ENCODE results near the gene ZNF611. TPM values are rescaled to one million over a fixed set of nuclear protein-coding genes. Genes with fewer than 3 reads are reported as not detected.

Gene ZNF611
- total RNA-seq, 2 experiments from 2014 or later, result 14.6 to 15.5 TPM

DNA sequence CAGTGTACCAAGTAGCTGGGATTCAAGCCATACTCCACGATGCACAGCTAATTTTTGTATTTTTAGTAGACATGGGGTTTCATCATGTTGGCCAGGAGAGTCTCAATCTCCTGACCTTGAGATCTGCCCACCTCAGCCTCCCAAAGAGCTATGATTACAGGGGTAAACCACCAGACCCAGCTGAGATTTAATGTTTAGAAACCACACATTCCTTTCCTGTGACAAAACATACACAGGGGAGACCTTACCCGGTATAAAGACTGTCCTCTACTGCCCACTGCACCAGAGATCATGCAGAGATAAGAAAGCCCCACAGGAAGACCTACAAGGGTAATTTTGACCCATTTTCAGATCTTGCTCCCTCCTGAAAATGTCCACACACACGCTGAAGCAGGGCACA is 73.9 kb downstream of the ZNF611 start:
- Mint-ChIP-seq H3K27me3 (no peaks in the 10 kb centered on the region), H3K36me3 (ENCODE audit: low read depth) (peaks cover 80% of the 10 kb centered on the region), H3K4me1 (ENCODE audit: low read depth) (no peaks in the 10 kb centered on the region), H3K27ac (no peak overlapping the region), H3K4me3 (no peak overlapping the region), H3K9me3 (no peaks in the 10 kb centered on the region)
- Histone ChIP-seq H3K36me3 (ENCODE audit: insufficient read depth, low read length) (peaks cover 34% of the 10 kb centered on the region), H3K4me1 (ENCODE audit: insufficient read depth, low read length) (no peaks in the 10 kb centered on the region), H3K9me3 (ENCODE audit: control insufficient read depth in 1 of 2, insufficient read depth in 1 of 2, low read length in 2 of 2) (peaks cover 0 to 4% of the 10 kb centered on the region in 2 experiments), H3K27me3 (ENCODE audit: control insufficient read depth in 1 of 2, insufficient read depth in 2 of 2, low read length in 2 of 2) (no peaks in the 10 kb centered on the region), H3K4me3 (ENCODE audit: low read length) (no peak overlapping the region), H3K27ac (ENCODE audit: low read depth in 1 of 2, low read length in 2 of 2) (no peak overlapping the region)
- POLR2A ChIA-PET, result no interaction called here
- CTCF ChIA-PET, result no interaction called here
- ATAC-seq (ENCODE audit: poor library complexity), result no peak
- DNase-seq, result no peak
- intact Hi-C loops (cut with DNase I, micrococcal nuclease), result no loop called here
- TF ChIP-seq, protein P1, sequence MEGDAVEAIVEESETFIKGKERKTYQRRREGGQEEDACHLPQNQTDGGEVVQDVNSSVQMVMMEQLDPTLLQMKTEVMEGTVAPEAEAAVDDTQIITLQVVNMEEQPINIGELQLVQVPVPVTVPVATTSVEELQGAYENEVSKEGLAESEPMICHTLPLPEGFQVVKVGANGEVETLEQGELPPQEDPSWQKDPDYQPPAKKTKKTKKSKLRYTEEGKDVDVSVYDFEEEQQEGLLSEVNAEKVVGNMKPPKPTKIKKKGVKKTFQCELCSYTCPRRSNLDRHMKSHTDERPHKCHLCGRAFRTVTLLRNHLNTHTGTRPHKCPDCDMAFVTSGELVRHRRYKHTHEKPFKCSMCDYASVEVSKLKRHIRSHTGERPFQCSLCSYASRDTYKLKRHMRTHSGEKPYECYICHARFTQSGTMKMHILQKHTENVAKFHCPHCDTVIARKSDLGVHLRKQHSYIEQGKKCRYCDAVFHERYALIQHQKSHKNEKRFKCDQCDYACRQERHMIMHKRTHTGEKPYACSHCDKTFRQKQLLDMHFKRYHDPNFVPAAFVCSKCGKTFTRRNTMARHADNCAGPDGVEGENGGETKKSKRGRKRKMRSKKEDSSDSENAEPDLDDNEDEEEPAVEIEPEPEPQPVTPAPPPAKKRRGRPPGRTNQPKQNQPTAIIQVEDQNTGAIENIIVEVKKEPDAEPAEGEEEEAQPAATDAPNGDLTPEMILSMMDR (IDR thresholded peaks at IDR 0.05), result no peak

DNA sequence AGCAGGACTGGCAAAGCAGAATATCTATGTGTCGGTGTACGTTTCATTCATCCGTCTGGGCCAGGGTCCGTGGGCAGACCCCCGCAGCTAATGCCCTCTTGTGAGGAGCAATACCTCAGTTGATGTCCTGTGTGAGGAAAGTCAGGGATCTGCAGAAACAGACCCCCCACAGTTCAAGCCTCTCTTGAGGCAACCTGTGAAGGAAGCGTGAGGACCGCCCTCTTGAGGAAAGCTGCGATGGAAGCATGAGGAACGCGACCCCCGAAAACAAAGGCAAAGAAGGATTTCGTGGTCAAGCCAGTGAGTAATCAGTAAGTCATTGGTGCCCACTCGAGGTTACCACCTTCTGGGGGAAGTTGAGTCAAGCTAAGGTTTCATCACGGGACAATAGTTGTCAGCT is 75.8 kb downstream of the ZNF611 start:
- ChIA-PET POLR2A (no interaction called here), CTCF (interaction anchor here (0.6 kb wide), 1 partner anchor 64 kb away, joined by 3 read pairs; no protein-coding TSS in a partner anchor)
- ATAC-seq (ENCODE audit: poor library complexity), result no peak

DNA sequence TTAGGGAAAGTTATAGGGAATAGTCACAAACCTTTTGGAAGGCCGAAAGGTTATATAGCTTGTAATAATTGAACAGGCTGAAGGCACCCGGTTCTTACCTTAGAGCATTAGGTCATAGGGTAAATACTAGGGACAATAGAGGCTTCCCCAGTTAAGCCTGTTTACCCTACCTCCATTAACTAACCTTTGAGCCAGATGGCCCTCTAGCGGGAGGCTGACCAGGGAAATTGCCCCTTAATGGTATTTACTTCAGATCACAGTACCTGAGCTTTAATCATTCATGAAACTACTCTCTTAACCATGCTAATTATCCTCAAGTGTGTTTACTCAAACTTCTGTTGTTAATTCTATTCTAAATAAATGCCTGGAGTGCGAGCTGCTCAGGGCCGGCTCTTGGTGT is 76.2 kb downstream of the ZNF611 start:
- Mint-ChIP-seq H3K4me3 (no peak overlapping the region), H3K4me1 (ENCODE audit: low read depth) (no peaks in the 10 kb centered on the region), H3K36me3 (ENCODE audit: low read depth) (peaks cover 97% of the 10 kb centered on the region), H3K27me3 (no peaks in the 10 kb centered on the region), H3K27ac (no peak overlapping the region), H3K9me3 (peaks cover 2% of the 10 kb centered on the region)
- Histone ChIP-seq H3K27ac (ENCODE audit: low read depth in 1 of 2, low read length in 2 of 2) (no peak overlapping the region), H3K4me1 (ENCODE audit: insufficient read depth, low read length) (no peaks in the 10 kb centered on the region), H3K4me3 (ENCODE audit: low read length) (no peak overlapping the region), H3K27me3 (ENCODE audit: control insufficient read depth in 1 of 2, insufficient read depth in 2 of 2, low read length in 2 of 2) (no peaks in the 10 kb centered on the region), H3K9me3 (ENCODE audit: control insufficient read depth in 1 of 2, insufficient read depth in 1 of 2, low read length in 2 of 2) (peaks cover 0 to 4% of the 10 kb centered on the region in 2 experiments), H3K36me3 (ENCODE audit: insufficient read depth, low read length) (peaks cover 57% of the 10 kb centered on the region)
- intact Hi-C loops (cut with DNase I, micrococcal nuclease), result no loop called here
- DNase-seq (no peak), ATAC-seq (ENCODE audit: poor library complexity) (no peak)
- TF ChIP-seq, protein P1 (IDR thresholded peaks at IDR 0.05), result no peak
- ChIA-PET POLR2A (no interaction called here), CTCF (interaction anchor here (0.6 kb wide), 1 partner anchor 64 kb away, joined by 3 read pairs; no protein-coding TSS in a partner anchor)

More for the DNA sequence above, 75.8 kb downstream of the ZNF611 start:
- H3K36me3 ChIP-seq (ENCODE audit: insufficient read depth, low read length), result peaks cover 53% of the 10 kb centered on the region
- intact Hi-C loops (cut with DNase I, micrococcal nuclease), result no loop called here
- Mint-ChIP-seq H3K4me1 (ENCODE audit: low read depth) (no peaks in the 10 kb centered on the region), H3K27me3 (no peaks in the 10 kb centered on the region), H3K4me3 (no peak overlapping the region), H3K36me3 (ENCODE audit: low read depth) (peaks cover 93% of the 10 kb centered on the region), H3K9me3 (no peaks in the 10 kb centered on the region), H3K27ac (no peak overlapping the region)
- H3K9me3 ChIP-seq (ENCODE audit: control insufficient read depth in 1 of 2, insufficient read depth in 1 of 2, low read length in 2 of 2), result peaks cover 0 to 4% of the 10 kb centered on the region in 2 experiments
- TF ChIP-seq, protein P1 (IDR thresholded peaks at IDR 0.05), result no peak
- no peak overlapping the region for H3K27ac ChIP-seq (ENCODE audit: low read depth in 1 of 2, low read length in 2 of 2)
- H3K4me3 ChIP-seq (ENCODE audit: low read length), result no peak overlapping the region
- H3K4me1 ChIP-seq (ENCODE audit: insufficient read depth, low read length), result no peaks in the 10 kb centered on the region
- no peaks in the 10 kb centered on the region for H3K27me3 ChIP-seq (ENCODE audit: control insufficient read depth in 1 of 2, insufficient read depth in 2 of 2, low read length in 2 of 2)
- DNase-seq, result no peak

Measured in CD4-positive, alpha-beta T cell (primary cell).